ACHN (cell line): Measurements from ENCODE around the gene NCKIPSD.

Source experiments
- DNase-seq: peaks from one replicate; pipeline ENCODE4 v3.0.0-alpha.2; 2015
- in situ Hi-C: cut with HindIII; loops from 2 replicates; pipeline ENCODE4 v1.10.0; 2017; ENCODE audit warnings: low sequenced_read_pairs, low pct_ligation_motif_present, low pct_unique_long_range_greater_than_20kb

The NCKIPSD gene

DNA sequence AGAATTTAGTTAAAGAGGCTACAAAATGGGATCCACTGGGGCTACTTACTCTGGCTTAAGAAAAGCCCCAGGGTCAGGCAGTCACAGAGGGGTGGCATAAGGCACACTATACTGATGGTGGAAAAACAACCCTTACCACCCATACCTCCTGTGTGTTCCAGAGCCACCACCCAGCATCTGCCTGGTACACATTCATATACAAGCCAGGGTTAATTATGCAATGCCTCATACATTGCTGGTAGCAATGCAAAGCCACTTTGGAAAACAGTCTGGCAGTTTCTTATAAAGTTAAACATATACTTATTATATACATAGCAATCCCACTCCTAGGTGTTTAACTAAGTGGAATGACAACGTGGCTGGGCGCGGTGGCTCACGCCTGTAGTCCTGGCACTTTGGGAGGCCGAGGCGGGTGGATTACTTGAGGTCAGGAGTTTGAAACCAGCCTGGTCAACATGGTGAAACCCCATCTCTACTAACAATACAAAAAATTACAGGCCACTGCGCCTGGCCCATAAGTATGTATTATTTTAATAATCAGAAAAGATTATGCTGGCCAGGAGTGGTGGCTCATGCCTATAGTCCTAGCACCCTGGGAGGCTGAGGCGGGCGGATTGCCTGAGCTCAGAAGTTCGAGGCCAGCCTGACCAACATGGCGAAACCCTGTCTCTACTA, 15.2 kb upstream of the NCKIPSD start:
- DNase-seq: no peak
- in situ Hi-C loops: no loop called here

DNA sequence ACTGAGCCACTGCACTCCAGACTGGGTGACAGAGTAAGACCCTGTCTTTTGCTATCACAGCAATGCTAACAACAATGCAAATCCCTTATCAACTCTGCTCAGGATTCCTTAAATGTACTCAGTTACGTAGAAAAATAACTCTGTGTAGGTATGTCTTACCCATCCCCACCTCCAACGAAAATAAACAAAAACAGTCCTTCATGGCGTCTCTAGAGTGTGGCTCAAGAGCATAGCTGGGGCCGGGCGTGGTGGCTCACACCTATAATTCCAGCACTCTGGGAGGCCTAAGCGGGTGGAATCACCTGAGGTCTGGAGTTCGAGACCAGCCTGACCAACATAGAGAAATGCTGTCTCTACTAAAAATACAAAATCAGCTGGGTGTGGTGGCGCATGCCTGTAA, 13.2 kb upstream of the NCKIPSD start:
- in situ Hi-C loops: no loop called here

GRCh38 chr3:48697952-48698351, 12.2 kb upstream of the NCKIPSD start:
- in situ Hi-C loops: no loop called here
- no peak for DNase-seq

More for the DNA sequence above, 13.2 kb upstream of the NCKIPSD start:
- DNase-seq: no peak

GRCh38 chr3:48696601-48697000, 10.9 kb upstream of the NCKIPSD start:
- no peak for DNase-seq
- in situ Hi-C loops: no loop called here

DNA sequence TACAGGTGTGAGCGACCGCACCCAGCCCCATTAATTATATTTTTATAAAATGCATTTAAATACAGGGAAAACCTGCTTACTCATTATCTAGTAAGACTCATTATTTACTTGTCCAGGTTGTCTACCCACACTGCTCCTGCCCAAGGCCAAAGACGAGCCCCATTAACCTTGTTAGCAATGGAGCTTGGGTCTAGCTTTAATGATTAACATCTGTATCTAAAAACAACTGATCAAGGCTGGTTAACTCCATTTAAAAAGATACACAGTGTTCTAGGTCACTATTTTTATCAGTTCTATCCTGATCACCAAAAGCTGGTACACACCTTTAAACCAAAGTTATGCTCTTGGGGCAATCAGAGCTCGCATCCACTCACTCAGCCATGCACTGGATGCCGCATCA, 10.4 kb upstream of the NCKIPSD start:
- in situ Hi-C loops: no loop called here

GRCh38 chr3:48695393-48695753, 9.7 kb upstream of the NCKIPSD start:
- DNase-seq: no peak
- in situ Hi-C loops: no loop called here

More for the DNA sequence above, 10.4 kb upstream of the NCKIPSD start:
- DNase-seq: peak; percentile 39

- peak; percentile 74 for DNase-seq
- in situ Hi-C loops: no loop called here
Observed at GRCh38 chr3:48694610-48695392, 9.1 kb upstream of the NCKIPSD start.

- no peak for DNase-seq
- in situ Hi-C loops: no loop called here
Observed at GRCh38 chr3:48693826-48694225, 8.1 kb upstream of the NCKIPSD start.

GRCh38 chr3:48692551-48692950, 6.8 kb upstream of the NCKIPSD start:
- DNase-seq: no peak
- in situ Hi-C loops: no loop called here

GRCh38 chr3:48690846-48691458, 5.2 kb upstream of the NCKIPSD start:
- in situ Hi-C loops: no loop called here
- no peak for DNase-seq

DNA sequence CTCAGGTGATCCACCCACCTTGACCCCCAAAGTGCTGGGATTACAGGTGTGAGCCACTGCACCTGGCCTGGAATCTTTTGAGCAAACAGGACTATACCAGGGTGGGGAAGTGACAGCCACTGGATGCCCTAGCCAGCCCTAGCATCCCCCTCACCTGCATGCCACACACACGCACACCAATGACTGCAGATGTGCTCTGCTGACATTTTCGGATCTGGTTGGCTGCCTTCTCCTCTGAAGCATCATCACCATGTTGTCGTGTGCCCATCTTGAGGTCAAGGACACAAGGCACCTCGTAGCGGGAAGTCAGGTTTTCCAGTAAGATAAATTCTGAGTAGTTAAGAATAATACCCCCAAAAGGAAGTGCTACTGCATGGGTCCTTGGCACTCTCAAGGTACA, 3.7 kb upstream of the NCKIPSD start:
- DNase-seq: no peak

GRCh38 chr3:48688737-48689075, 3.0 kb upstream of the NCKIPSD start:
- in situ Hi-C loops: no loop called here
- DNase-seq: no peak

More for the DNA sequence above, 3.7 kb upstream of the NCKIPSD start:
- in situ Hi-C loops: no loop called here

GRCh38 chr3:48688032-48688736, 2.5 kb upstream of the NCKIPSD start:
- no peak for DNase-seq
- in situ Hi-C loops: no loop called here

DNA sequence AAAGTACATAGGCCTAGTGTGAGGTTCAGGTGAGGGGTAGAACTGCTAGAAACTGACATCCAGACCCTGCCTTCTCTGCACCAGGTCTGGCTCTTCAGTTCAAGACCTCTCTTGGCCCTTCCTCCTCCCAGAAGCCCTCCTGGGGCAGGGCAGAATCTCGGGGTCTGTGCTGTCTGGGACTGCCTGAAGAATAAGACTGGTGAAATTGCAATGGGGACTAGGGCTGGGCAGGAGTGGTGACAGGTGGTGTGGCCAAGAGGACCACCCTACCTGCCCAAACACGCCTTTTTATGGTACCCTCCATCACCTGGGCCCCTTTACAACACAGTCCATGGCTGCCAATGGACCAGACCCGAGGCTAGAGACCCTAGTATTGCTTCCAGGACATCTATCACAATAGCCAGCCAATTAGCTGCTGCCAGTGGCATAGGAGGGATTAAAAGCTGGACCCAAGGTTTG, 1.5 kb upstream of the NCKIPSD start:
- DNase-seq: no peak
- in situ Hi-C loops: no loop called here

- no peak for DNase-seq
- in situ Hi-C loops: no loop called here
Observed at GRCh38 chr3:48686538-48687219, 964 bp upstream of the NCKIPSD start.

- no peak for DNase-seq
- in situ Hi-C loops: no loop called here
Observed at GRCh38 chr3:48685293-48685602, 467 bp downstream of the NCKIPSD start.

- in situ Hi-C loops: no loop called here
- DNase-seq: no peak
Observed at GRCh38 chr3:48684480-48685143, 1.1 kb downstream of the NCKIPSD start.

DNA sequence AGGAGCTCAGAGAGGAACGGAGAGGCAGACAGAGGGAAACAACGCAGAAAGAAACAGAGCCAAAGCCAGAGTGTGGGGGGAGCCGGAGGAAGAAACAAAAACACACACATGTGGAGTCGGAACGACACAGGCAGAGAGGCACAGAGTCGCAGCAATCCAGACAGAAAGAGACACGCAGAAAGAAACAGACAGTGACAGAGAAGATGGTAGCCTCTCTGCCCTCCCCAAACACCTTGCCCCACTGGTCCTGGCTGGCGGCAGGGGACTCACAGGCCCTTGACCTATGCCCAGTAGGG, 1.7 kb downstream of the NCKIPSD start:
- DNase-seq: no peak
- in situ Hi-C loops: no loop called here

DNA sequence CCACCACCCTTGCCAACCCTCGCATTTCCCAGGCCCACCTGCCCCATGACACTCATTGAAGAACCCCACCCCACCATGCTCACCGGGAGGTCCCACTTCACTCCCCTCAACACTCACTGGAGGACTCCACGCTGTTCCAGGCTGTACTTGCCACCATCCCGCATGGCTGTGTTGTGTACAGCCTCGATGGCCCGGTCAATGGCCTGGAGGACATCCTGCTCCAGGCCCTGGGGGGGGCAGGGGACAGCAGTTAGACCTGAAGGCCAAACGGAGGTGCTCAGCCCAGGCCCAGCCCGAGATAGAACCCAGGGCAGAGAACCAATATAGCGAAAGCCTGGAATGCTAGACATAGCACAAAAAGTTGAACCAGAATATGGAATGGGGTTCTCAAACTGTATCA, 2.9 kb downstream of the NCKIPSD start:
- DNase-seq: no peak
- in situ Hi-C loops: no loop called here
